GM12801 (cell line): ENCODE results near the gene B3GLCT.

Experiments used
- CTCF ChIP-seq: IDR thresholded peaks from one replicate; pipeline ENCODE4 v1.5.1; 2011; ENCODE audit warnings: control low read depth; ENCODE audit not compliant: insufficient read length; ENCODE audit errors: extremely low read depth

Gene B3GLCT

GRCh38 chr13:31372454-31372853, 172.7 kb downstream of the B3GLCT start:
- no peak for TF ChIP-seq CTCF

- no peak for TF ChIP-seq CTCF
Observed at GRCh38 chr13:31374682-31375081, 174.9 kb downstream of the B3GLCT start.

GRCh38 chr13:31377946-31378345, 178.2 kb downstream of the B3GLCT start:
- no peak for TF ChIP-seq CTCF

GRCh38 chr13:31380715-31381114, 180.9 kb downstream of the B3GLCT start:
- TF ChIP-seq CTCF, result no peak
